Osteoblast (primary cell): Measurements from ENCODE around the gene CRYL1. TPM values are rescaled to one million over a fixed set of nuclear protein-coding genes. Genes with fewer than 3 reads are reported as not detected.
A peak's percentile ranks its signal among the peaks of the same experiment; 100 is the strongest.

ENCODE experiments used
- DNase-seq: peaks from one replicate; pipeline ENCODE4 v3.0.0; 2011; ENCODE audit warnings: low spot score, mixed read lengths; ENCODE audit not compliant: insufficient read length; ENCODE audit errors: missing footprints
- H2AFZ ChIP-seq: 2 replicates; pipeline ENCODE4 v1.6.0; 2011; ENCODE audit warnings: mild to moderate bottlenecking, low read length
- H3K27ac ChIP-seq: 2 replicates; pipeline ENCODE4 v1.5.1; 2011; ENCODE audit warnings: mild to moderate bottlenecking, low read depth, low read length, moderate library complexity
- H3K27me3 ChIP-seq: 2 replicates; pipeline ENCODE4 v1.6.0; 2012; ENCODE audit warnings: mild to moderate bottlenecking, control low read depth, inconsistent platforms, low read length, moderate library complexity; ENCODE audit not compliant: insufficient read depth
- H3K36me3 ChIP-seq: 2 replicates; pipeline ENCODE4 v1.5.1; 2011; ENCODE audit warnings: mild to moderate bottlenecking, low read length, control low read depth, moderate library complexity; ENCODE audit not compliant: insufficient read depth
- H3K4me1 ChIP-seq: 2 replicates; pipeline ENCODE4 v1.5.1; 2011; ENCODE audit warnings: mild to moderate bottlenecking, low read length, control low read depth, moderate library complexity; ENCODE audit not compliant: insufficient read depth
- H3K4me2 ChIP-seq: 2 replicates; pipeline ENCODE4 v1.6.0; 2011; ENCODE audit warnings: mild to moderate bottlenecking, low read length; ENCODE audit not compliant: insufficient read depth
- H3K4me3 ChIP-seq: fragments of 200-600 bp; sonication (generic); 3 replicates; pipeline ENCODE4 v1.5.1; 2012; ENCODE audit warnings: mild to moderate bottlenecking, low read length, inconsistent platforms; ENCODE audit not compliant: insufficient read depth
- H3K79me2 ChIP-seq: 2 replicates; pipeline ENCODE4 v1.6.0; 2012; ENCODE audit warnings: mild to moderate bottlenecking, low read length, control low read depth, inconsistent platforms; ENCODE audit not compliant: insufficient read depth
- H3K9me3 ChIP-seq: 2 replicates; pipeline ENCODE4 v1.5.1; 2011; ENCODE audit warnings: low read depth, low read length, control low read depth
- H4K20me1 ChIP-seq: 2 replicates; pipeline ENCODE4 v1.6.0; 2012; ENCODE audit warnings: mild to moderate bottlenecking, low read length, control low read depth; ENCODE audit not compliant: insufficient read depth
- CTCF ChIP-seq: IDR thresholded peaks from 2 replicates; pipeline ENCODE4 v1.5.1; 2011; ENCODE audit warnings: mild to moderate bottlenecking, low read depth, low read length, moderate library complexity; ENCODE audit errors: extremely low read depth
- total RNA-seq: library from RNA; depleted of rRNA; stranded (reverse); fragments of >200 nt; gene quantifications from 2 replicates; pipeline ENCODE4 v1.2.3, GENCODE V29; 2012

The CRYL1 gene
- total RNA-seq, 1 donor = 12.7 TPM

GRCh38 chr13:20393273-20394168, 132.1 kb downstream of the CRYL1 start:
- no peaks in the 10 kb centered on the region for H3K9me3 ChIP-seq
- no peak overlapping the region for H3K27ac ChIP-seq
- H3K4me2 ChIP-seq = no peak overlapping the region
- H3K4me3 ChIP-seq = no peak overlapping the region
- no peaks in the 10 kb centered on the region for H3K36me3 ChIP-seq
- no peak for TF ChIP-seq CTCF
- peaks cover 6% of the 10 kb centered on the region for H3K27me3 ChIP-seq
- peak; percentile 84 for DNase-seq
- H3K79me2 ChIP-seq = no peaks in the 10 kb centered on the region
- H3K4me1 ChIP-seq = no peaks in the 10 kb centered on the region
- H4K20me1 ChIP-seq = no peaks in the 10 kb centered on the region
- no peak overlapping the region for H2AFZ ChIP-seq

GRCh38 chr13:20392530-20392929, 133.1 kb downstream of the CRYL1 start:
- H3K4me2 ChIP-seq = no peak overlapping the region
- H3K27ac ChIP-seq = no peak overlapping the region
- H3K79me2 ChIP-seq = no peaks in the 10 kb centered on the region
- no peaks in the 10 kb centered on the region for H3K9me3 ChIP-seq
- H2AFZ ChIP-seq = no peak overlapping the region
- peaks cover 6% of the 10 kb centered on the region for H3K27me3 ChIP-seq
- TF ChIP-seq CTCF = no peak
- no peaks in the 10 kb centered on the region for H3K4me1 ChIP-seq
- H3K4me3 ChIP-seq = no peak overlapping the region
- no peaks in the 10 kb centered on the region for H4K20me1 ChIP-seq
- no peak for DNase-seq
- H3K36me3 ChIP-seq = no peaks in the 10 kb centered on the region

GRCh38 chr13:20391597-20392452, 133.8 kb downstream of the CRYL1 start:
- no peaks in the 10 kb centered on the region for H3K9me3 ChIP-seq
- no peak overlapping the region for H3K4me2 ChIP-seq
- H3K27ac ChIP-seq = no peak overlapping the region
- DNase-seq = peak; percentile 90
- no peaks in the 10 kb centered on the region for H4K20me1 ChIP-seq
- no peaks in the 10 kb centered on the region for H3K79me2 ChIP-seq
- no peaks in the 10 kb centered on the region for H3K4me1 ChIP-seq
- TF ChIP-seq CTCF = no peak
- peaks cover 6% of the 10 kb centered on the region for H3K27me3 ChIP-seq
- H2AFZ ChIP-seq = no peak overlapping the region
- H3K36me3 ChIP-seq = no peaks in the 10 kb centered on the region
- no peak overlapping the region for H3K4me3 ChIP-seq
